Testis (tissue), 3 donors: Measurements from ENCODE around the gene CHMP2A. TPM values are rescaled to one million over a fixed set of nuclear protein-coding genes. Genes with fewer than 3 reads are reported as not detected.
"Not testable (repeated sequence)": the region's sequence is repeated elsewhere in the genome, so short reads cannot be mapped to it uniquely, and the experiment has no call there.

Experiments
- DNase-seq: peaks from one replicate; pipeline ENCODE4 v3.0.0-alpha.2; 2019
- H3K27ac ChIP-seq, 2 donors: fragments of 200-600 bp; sonication (generic); one replicate each; pipeline ENCODE4 v1.5.1; 2019
- H3K27me3 ChIP-seq: fragments of 200-600 bp; sonication (generic); one replicate; pipeline ENCODE4 v1.5.1; 2019
- H3K36me3 ChIP-seq: fragments of 200-600 bp; sonication (generic); one replicate; pipeline ENCODE4 v1.5.1; 2017; ENCODE audit warnings: low read depth; ENCODE audit errors: missing control alignments
- H3K4me1 ChIP-seq: fragments of 200-600 bp; sonication (generic); one replicate; pipeline ENCODE4 v1.5.1; 2019
- H3K4me3 ChIP-seq, 2 donors: fragments of 200-600 bp; sonication (generic); one replicate each; pipeline ENCODE4 v1.5.1; 2017 to 2019
- H3K9me3 ChIP-seq: fragments of 200-600 bp; sonication (generic); one replicate; pipeline ENCODE4 v1.5.1; 2017
- POLR2A ChIP-seq: fragments of 450-650 bp; IDR thresholded peaks from one replicate; pipeline ENCODE4 v1.6.1; 2017; ENCODE audit warnings: antibody characterized with exemption, mild to moderate bottlenecking, moderate library complexity
- WGBS, 2 donors: methylation state at CpG; one replicate each; pipeline ENCODE4 v1.1.5; 2018; 5-methylcytosine and 5-hydroxymethylcytosine counted together
- intact Hi-C: fragments of 100-400 bp; cut with DNase I; formaldehyde crosslinking; loops from one replicate; pipeline ENCODE4 v1.15.1; 2023; ENCODE audit warnings: low total_unique reads
- microRNA-seq, 2 donors: library from miRNA; unstranded; fragments of <30 nt; microRNA quantifications; one replicate each; pipeline ENCODE4, GENCODE V29; 2016; ENCODE audit warnings: borderline number of aligned reads in 2 of 2, borderline replicate concordance in 1 of 2
- polyA plus RNA-seq: library from polyadenylated mRNA; stranded (reverse); fragments of 350-450 nt; fragmentation: Illumina TruSeq; extraction: RNeasy Lipid Tissue Mini Kit (QIAGEN cat#74804); gene quantifications from one replicate; pipeline ENCODE4 v1.2.3, GENCODE V29; 2014; ENCODE audit warnings: low read depth, low replicate concordance; ENCODE audit not compliant: insufficient read depth
- small RNA-seq, 2 donors: library from RNA; depleted of rRNA; stranded (forward); fragments of <200 nt; gene quantifications; one replicate each; pipeline ENCODE3, GENCODE V24; 2016
- total RNA-seq, 2 donors: library from RNA; depleted of rRNA; stranded (reverse); fragments of >200 nt; gene quantifications; one replicate each; pipeline ENCODE4 v1.2.3, GENCODE V29; 2016
- TF ChIP-seq, protein P1 (sequence below), 3 experiments: fragments of 450-650 bp in 2 of 3; fragments of 200-600 bp in 1 of 3; sonication (generic) in 1 of 3; IDR thresholded peaks; one replicate each; pipeline ENCODE4 v1.5.1; 2016 to 2019; ENCODE audit warnings: antibody characterized with exemption in 3 of 3, mild to moderate bottlenecking in 2 of 3, moderate library complexity in 1 of 3

CHMP2A gene
- total and polyA plus RNA-seq, 3 donors from 2014 or later = 115 to 155 (median 126) TPM

DNA sequence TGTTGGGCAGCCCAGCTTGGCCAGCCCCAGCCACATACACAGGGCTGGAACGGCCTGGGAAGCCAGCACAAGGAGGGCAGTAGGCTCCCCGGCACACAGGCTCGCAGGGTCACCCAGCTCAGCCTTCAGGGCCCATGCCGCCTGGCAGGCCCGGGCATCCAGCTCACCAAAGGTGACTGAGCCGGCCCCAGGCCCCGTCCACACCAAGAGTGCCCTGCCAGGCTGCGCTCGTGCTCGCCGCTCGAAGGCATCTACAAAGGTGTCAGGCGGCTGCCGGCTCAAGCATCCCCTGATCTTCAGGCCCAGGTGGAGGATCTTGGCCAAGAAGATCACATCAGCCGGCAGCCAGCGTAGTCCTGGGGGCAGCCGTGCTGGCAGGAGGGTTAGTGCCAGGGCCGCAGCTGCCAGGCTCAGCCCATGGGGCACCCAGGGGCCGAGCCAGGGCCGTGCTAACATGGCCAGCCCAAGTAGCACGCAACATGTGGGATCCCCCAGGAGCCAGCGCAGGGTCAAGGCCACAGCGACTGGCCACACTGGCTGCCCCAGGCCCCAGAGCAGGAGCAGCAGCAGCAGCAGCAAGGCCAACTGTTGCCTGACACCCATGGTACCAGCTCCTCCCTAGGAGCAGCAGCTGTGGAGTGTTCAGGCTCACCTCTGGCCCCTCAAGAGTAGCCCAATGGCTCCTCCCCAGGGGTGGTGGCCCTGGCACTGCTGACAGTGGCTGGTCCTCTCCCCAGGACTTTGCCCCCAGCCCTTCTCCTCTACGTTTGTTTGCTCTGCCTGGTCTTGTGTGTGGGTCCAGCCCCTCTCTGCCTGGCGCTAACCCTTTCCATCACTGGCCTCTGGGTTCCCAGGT lies 43.3 kb downstream of the CHMP2A start, which contains the start of gene SLC27A5:
Gene SLC27A5 (minus strand): TSS at position 640 of the 856 bp plus-strand sequence. CDS start 37 bp downstream, at position 603.
- no peaks in the 10 kb centered on the region for H3K27me3 ChIP-seq
- 76 to 80% methylated on average over 3 to 25 of the region's 25 CpGs for WGBS, 2 donors
- no peaks in the 10 kb centered on the region for H3K9me3 ChIP-seq
- H3K4me3 ChIP-seq = no peak within 1 kb of the TSS
- intact Hi-C loops = no loop called here
- H3K36me3 ChIP-seq = no peaks in the 10 kb centered on the region
- H3K27ac ChIP-seq = no peak within 1 kb of the TSS
- no peak for DNase-seq
- H3K4me1 ChIP-seq = peaks cover 5% of the 10 kb centered on the region
- TF ChIP-seq, protein P1, sequence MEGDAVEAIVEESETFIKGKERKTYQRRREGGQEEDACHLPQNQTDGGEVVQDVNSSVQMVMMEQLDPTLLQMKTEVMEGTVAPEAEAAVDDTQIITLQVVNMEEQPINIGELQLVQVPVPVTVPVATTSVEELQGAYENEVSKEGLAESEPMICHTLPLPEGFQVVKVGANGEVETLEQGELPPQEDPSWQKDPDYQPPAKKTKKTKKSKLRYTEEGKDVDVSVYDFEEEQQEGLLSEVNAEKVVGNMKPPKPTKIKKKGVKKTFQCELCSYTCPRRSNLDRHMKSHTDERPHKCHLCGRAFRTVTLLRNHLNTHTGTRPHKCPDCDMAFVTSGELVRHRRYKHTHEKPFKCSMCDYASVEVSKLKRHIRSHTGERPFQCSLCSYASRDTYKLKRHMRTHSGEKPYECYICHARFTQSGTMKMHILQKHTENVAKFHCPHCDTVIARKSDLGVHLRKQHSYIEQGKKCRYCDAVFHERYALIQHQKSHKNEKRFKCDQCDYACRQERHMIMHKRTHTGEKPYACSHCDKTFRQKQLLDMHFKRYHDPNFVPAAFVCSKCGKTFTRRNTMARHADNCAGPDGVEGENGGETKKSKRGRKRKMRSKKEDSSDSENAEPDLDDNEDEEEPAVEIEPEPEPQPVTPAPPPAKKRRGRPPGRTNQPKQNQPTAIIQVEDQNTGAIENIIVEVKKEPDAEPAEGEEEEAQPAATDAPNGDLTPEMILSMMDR (IDR thresholded peaks at IDR 0.05) = no peak
- no peak for TF ChIP-seq POLR2A

- H3K27ac ChIP-seq = no peak overlapping the region
- peaks cover 5% of the 10 kb centered on the region for H3K4me1 ChIP-seq
- H3K27me3 ChIP-seq = no peaks in the 10 kb centered on the region
- no peak for DNase-seq
- no peak overlapping the region for H3K4me3 ChIP-seq
- WGBS, 2 donors = 84 to 90% methylated on average over 7 to 8 of the region's 8 CpGs
- intact Hi-C loops = no loop called here
- no peaks in the 10 kb centered on the region for H3K36me3 ChIP-seq
- no peaks in the 10 kb centered on the region for H3K9me3 ChIP-seq
- TF ChIP-seq, protein P1 (IDR thresholded peaks at IDR 0.05) = no peak
- no peak for TF ChIP-seq POLR2A
Observed at GRCh38 chr19:58510084-58510862, 44.6 kb downstream of the CHMP2A start.

DNA sequence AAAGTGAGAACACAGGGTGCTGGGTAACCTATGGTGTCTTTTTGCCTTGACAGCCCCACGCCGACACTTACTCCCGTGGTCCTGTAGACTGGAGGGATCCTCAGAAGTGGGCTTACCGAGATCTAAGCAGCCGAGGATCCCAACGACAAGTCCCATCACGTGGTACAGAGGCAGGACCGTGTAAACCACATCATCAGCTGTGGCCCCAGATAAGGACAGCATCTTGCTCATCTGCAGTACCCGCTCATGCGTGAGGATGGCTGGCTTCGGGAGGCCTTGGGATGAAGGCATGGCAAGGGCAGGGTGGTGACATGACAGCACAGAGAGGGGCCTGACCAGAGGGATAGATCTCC lies 45.2 kb downstream of the CHMP2A start:
- 87 to 90% methylated on average over 10 to 11 of the region's 11 CpGs for WGBS, 2 donors
- H3K36me3 ChIP-seq = no peaks in the 10 kb centered on the region
- peaks cover 5% of the 10 kb centered on the region for H3K4me1 ChIP-seq
- DNase-seq = no peak
- H3K27ac ChIP-seq = no peak overlapping the region
- H3K4me3 ChIP-seq = no peak overlapping the region
- H3K27me3 ChIP-seq = no peaks in the 10 kb centered on the region
- H3K9me3 ChIP-seq = no peaks in the 10 kb centered on the region
- TF ChIP-seq, protein P1 (IDR thresholded peaks at IDR 0.05) = no peak
- TF ChIP-seq POLR2A = no peak
- intact Hi-C loops = no loop called here

GRCh38 chr19:58507602-58508223 lies 47.2 kb downstream of the CHMP2A start:
- H3K27ac ChIP-seq, H3K27me3 ChIP-seq, H3K4me3 ChIP-seq, H3K36me3 ChIP-seq, intact Hi-C loops, DNase-seq, H3K9me3 ChIP-seq, H3K4me1 ChIP-seq: not testable (repeated sequence)
- WGBS, 2 donors = 80 to 89% methylated on average over 7 to 8 of the region's 8 CpGs

Small RNA genes within 50 kb of the gene (microRNA-seq; reads per million reads assigned to microRNA genes)
- 2.8 to 3.5 reads per million in 2 donors for gene MIR6807

Small RNA genes within 50 kb of the gene (small RNA-seq; reads per million reads assigned to genes)
- 0 to 0.09 reads per million in 2 donors for gene MIR6807
- 0 reads per million in 2 donors for gene RN7SL525P

Other genes starting within 250 kb of the CHMP2A start
- gene ERVK3-1, start 249.7 kb downstream of the CHMP2A start, total RNA-seq = 10 to 100 TPM; 48.9 to 58.5 TPM
- gene ERVK3-1, start 249.7 kb downstream of the CHMP2A start, polyA plus RNA-seq = 34.0 TPM
- gene ZSCAN22, start 228.1 kb downstream of the CHMP2A start, total RNA-seq = 1 to 10 TPM; 3.5 to 4.9 TPM
- 2.4 TPM for gene ZSCAN22, start 228.1 kb downstream of the CHMP2A start, polyA plus RNA-seq
- gene A1BG, start 201.6 kb downstream of the CHMP2A start, total RNA-seq = 10 to 100 TPM in 1 of 2 donors, 1 to 10 TPM in 1; 3.5 to 13.1 TPM
- 4.5 TPM for gene A1BG, start 201.6 kb downstream of the CHMP2A start, polyA plus RNA-seq
- gene ZNF497, start 192.4 kb downstream of the CHMP2A start, total RNA-seq = 10 to 100 TPM; 10.3 to 10.7 TPM
- gene ZNF497, start 192.4 kb downstream of the CHMP2A start, polyA plus RNA-seq = 2.6 TPM
- 1 to 10 TPM; 6.2 to 9.3 TPM for gene ZNF837, start 174.1 kb downstream of the CHMP2A start, total RNA-seq
- 1.3 TPM for gene ZNF837, start 174.1 kb downstream of the CHMP2A start, polyA plus RNA-seq
- 1,000 to 10,000 TPM in 1 of 2 donors, 100 to 1,000 TPM in 1; 437 to 1,004 TPM for gene RPS5, start 167.8 kb downstream of the CHMP2A start, total RNA-seq
- gene RPS5, start 167.8 kb downstream of the CHMP2A start, polyA plus RNA-seq = 746 TPM
- gene RNF225, start 159.4 kb downstream of the CHMP2A start, total RNA-seq = not detected
- not detected for gene RNF225, start 159.4 kb downstream of the CHMP2A start, polyA plus RNA-seq
- gene ZNF584, start 146.5 kb downstream of the CHMP2A start, total RNA-seq = 10 to 100 TPM; 22.1 to 33.9 TPM
- gene ZNF584, start 146.5 kb downstream of the CHMP2A start, polyA plus RNA-seq = 10.4 TPM
- gene ZNF132, start 115.0 kb downstream of the CHMP2A start, total RNA-seq = 10 to 100 TPM; 11.4 to 11.6 TPM
- 5.5 TPM for gene ZNF132, start 115.0 kb downstream of the CHMP2A start, polyA plus RNA-seq
- 10 to 100 TPM in 1 of 2 donors, 1 to 10 TPM in 1; 8.5 to 15.8 TPM for gene ZNF324B, start 103.5 kb downstream of the CHMP2A start, total RNA-seq
- gene ZNF324B, start 103.5 kb downstream of the CHMP2A start, polyA plus RNA-seq = 4.8 TPM
- 10 to 100 TPM; 23.2 to 24.8 TPM for gene ZNF324, start 88.0 kb downstream of the CHMP2A start, total RNA-seq
- 7.8 TPM for gene ZNF324, start 88.0 kb downstream of the CHMP2A start, polyA plus RNA-seq
- 10 to 100 TPM; 33.6 to 38.7 TPM for gene ZNF446, start 78.8 kb downstream of the CHMP2A start, total RNA-seq
- gene ZNF446, start 78.8 kb downstream of the CHMP2A start, polyA plus RNA-seq = 24.3 TPM
- 10 to 100 TPM; 29.1 to 37.8 TPM for gene SLC27A5, start 43.1 kb downstream of the CHMP2A start, total RNA-seq
- gene SLC27A5, start 43.1 kb downstream of the CHMP2A start, polyA plus RNA-seq = 63.6 TPM
- gene ZBTB45, start 35.3 kb downstream of the CHMP2A start, total RNA-seq = 10 to 100 TPM; 14.0 to 15.1 TPM
- 6.9 TPM for gene ZBTB45, start 35.3 kb downstream of the CHMP2A start, polyA plus RNA-seq
- 100 to 1,000 TPM; 415 to 521 TPM for gene TRIM28, start 11.0 kb downstream of the CHMP2A start, total RNA-seq
- 694 TPM for gene TRIM28, start 11.0 kb downstream of the CHMP2A start, polyA plus RNA-seq
- 10 to 100 TPM; 65.0 to 65.2 TPM for gene UBE2M, start 3.5 kb upstream of the CHMP2A start, total RNA-seq
- gene UBE2M, start 3.5 kb upstream of the CHMP2A start, polyA plus RNA-seq = 155 TPM
- 10 to 100 TPM; 55.8 to 56.1 TPM for gene MZF1, start 18.2 kb upstream of the CHMP2A start, total RNA-seq
- gene MZF1, start 18.2 kb upstream of the CHMP2A start, polyA plus RNA-seq = 23.9 TPM